Caco-2 (cell line): Measurements from ENCODE around the gene CELF5. TPM values are rescaled to one million over a fixed set of nuclear protein-coding genes. Genes with fewer than 3 reads are reported as not detected.

Experiments
- BruUV-seq: library from RNA; stranded (reverse); fragments of 400-500 nt; replicated peaks from 2 replicates; lab custom pipeline; 2021; lab: Mats Ljungman, UMichigan
- CTCF ChIA-PET: fragments of 300-600 bp; sonication (Branson Sonifier 250); formaldehyde crosslinking; loops from one replicate; lab custom pipeline; 2022; ENCODE audit warnings: antibody characterized with exemption; lab: Charles Lee
- POLR2A ChIA-PET: fragments of 300-600 bp; sonication (Branson Sonifier 250); formaldehyde crosslinking; loops from one replicate; lab custom pipeline; 2022; ENCODE audit warnings: antibody characterized with exemption; lab: Charles Lee
- DNase-seq, 2 experiments: peaks; one replicate each; pipeline versions ENCODE4 v3.0.0 to v3.0.0-alpha.2; 2020 to 2022
- H3K27me3 ChIP-seq: replicated peaks from 2 replicates; pipeline ENCODE4 v1.6.0; 2011; ENCODE audit warnings: low read length; ENCODE audit not compliant: control insufficient read depth, insufficient read depth
- H3K36me3 ChIP-seq: 2 replicates; pipeline ENCODE4 v1.5.1; 2011; ENCODE audit warnings: low read length; ENCODE audit not compliant: control insufficient read depth, insufficient read depth
- H3K4me1 ChIP-seq: fragments of 250-450 bp; sonication (Bioruptor Pico); 2 replicates; pipeline ENCODE4 v1.5.1; 2020; ENCODE audit warnings: mild to moderate bottlenecking
- H3K4me3 ChIP-seq: 2 replicates; pipeline ENCODE4 v1.5.1; 2011; ENCODE audit warnings: low read depth, mild to moderate bottlenecking, control low read depth, low read length
- H3K9me3 ChIP-seq: fragments of 250-450 bp; sonication (Bioruptor Pico); 2 replicates; pipeline ENCODE4 v1.5.1; 2020; ENCODE audit warnings: mild to moderate bottlenecking, moderate library complexity
- H3K27ac Mint-ChIP-seq: one replicate; pipeline ENCODE4 v1.8.0; 2022; ENCODE audit warnings: mixed read lengths; ENCODE audit not compliant: unreplicated experiment
- H3K27me3 Mint-ChIP-seq: one replicate; pipeline ENCODE4 v1.8.0; 2022; ENCODE audit warnings: mixed read lengths; ENCODE audit not compliant: insufficient read depth, unreplicated experiment
- H3K36me3 Mint-ChIP-seq: one replicate; pipeline ENCODE4 v1.8.0; 2022; ENCODE audit warnings: mild to moderate bottlenecking, mixed read lengths; ENCODE audit not compliant: insufficient read depth, unreplicated experiment
- H3K4me1 Mint-ChIP-seq: one replicate; pipeline ENCODE4 v1.8.0; 2022; ENCODE audit warnings: low read depth, mixed read lengths; ENCODE audit not compliant: unreplicated experiment
- H3K4me3 Mint-ChIP-seq: one replicate; pipeline ENCODE4 v1.8.0; 2022; ENCODE audit warnings: mild to moderate bottlenecking, moderate library complexity, mixed read lengths; ENCODE audit not compliant: unreplicated experiment
- H3K9me3 Mint-ChIP-seq: one replicate; pipeline ENCODE4 v1.8.0; 2022; ENCODE audit warnings: mixed read lengths; ENCODE audit not compliant: unreplicated experiment
- CTCF ChIP-seq, 2 experiments: fragments of 200-600 bp in 1 of 2; IDR thresholded peaks; 1 replicate in 1 of 2; 2 replicates in 1 of 2; pipeline versions ENCODE4 v1.5.1 to v1.8.0; 2011 to 2022; ENCODE audit warnings: antibody characterized with exemption in 1 of 2, control low read depth in 1 of 2, inconsistent platforms in 1 of 2, low read depth in 1 of 2, low read length in 1 of 2, mild to moderate bottlenecking in 1 of 2, moderate library complexity in 1 of 2; ENCODE audit not compliant: insufficient read depth in 1 of 2, severe bottlenecking in 1 of 2, unreplicated experiment in 1 of 2
- intact Hi-C: fragments of 100-400 bp; cut with micrococcal nuclease; formaldehyde crosslinking; loops from one replicate; pipeline ENCODE4 v1.10.0; 2022; ENCODE audit not compliant: unreplicated experiment
- total RNA-seq: library from RNA; stranded (reverse); gene quantifications from 2 replicates; pipeline ENCODE4 v1.2.3, GENCODE V29; 2022

CELF5 gene
- total RNA-seq, 1 experiment from 2014 or later, result 0.07 TPM

- TF ChIP-seq CTCF (IDR thresholded peaks at IDR 0.05; ENCODE audit: insufficient read depth in 1 of 2, low read depth in 1 of 2, low read length in 1 of 2, severe bottlenecking in 1 of 2, unreplicated experiment in 1 of 2), result no peak
- no TSS peak for BruUV-seq
- Mint-ChIP-seq H3K36me3 (no peaks in the 10 kb centered on the region), H3K27me3 (peaks cover 4% of the 10 kb centered on the region), H3K27ac (no peak overlapping the region), H3K4me1 (no peaks in the 10 kb centered on the region), H3K9me3 (peaks cover 3% of the 10 kb centered on the region), H3K4me3 (no peak overlapping the region)
- DNase-seq, result no peak
- Histone ChIP-seq H3K4me3 (no peak overlapping the region), H3K36me3 (no peaks in the 10 kb centered on the region), H3K9me3 (no peaks in the 10 kb centered on the region), H3K27me3 (no peaks in the 10 kb centered on the region), H3K4me1 (no peaks in the 10 kb centered on the region)
- POLR2A ChIA-PET, result no interaction called here
- intact Hi-C loops, result no loop called here
- CTCF ChIA-PET, result no interaction called here
Observed at GRCh38 chr19:3294080-3294850, 69.8 kb downstream of the CELF5 start.

- TF ChIP-seq CTCF (IDR thresholded peaks at IDR 0.05; ENCODE audit: insufficient read depth in 1 of 2, low read depth in 1 of 2, low read length in 1 of 2, severe bottlenecking in 1 of 2, unreplicated experiment in 1 of 2), result no peak
- Histone ChIP-seq H3K9me3 (no peaks in the 10 kb centered on the region), H3K4me1 (no peaks in the 10 kb centered on the region), H3K4me3 (no peak overlapping the region), H3K36me3 (no peaks in the 10 kb centered on the region), H3K27me3 (no peaks in the 10 kb centered on the region)
- Mint-ChIP-seq H3K36me3 (no peaks in the 10 kb centered on the region), H3K4me3 (no peak overlapping the region), H3K9me3 (peaks cover 9% of the 10 kb centered on the region), H3K27me3 (peaks cover 4% of the 10 kb centered on the region), H3K4me1 (no peaks in the 10 kb centered on the region), H3K27ac (no peak overlapping the region)
- DNase-seq, result no peak
- BruUV-seq, result no TSS peak
- CTCF ChIA-PET, result no interaction called here
- POLR2A ChIA-PET, result interaction anchor here (0.7 kb wide), 2 partner anchors 77 to 217 kb away, joined by 7 to 13 read pairs; no protein-coding TSS in a partner anchor
- intact Hi-C loops, result no loop called here
Observed at GRCh38 chr19:3295581-3295980, 71.1 kb downstream of the CELF5 start.

GRCh38 chr19:3296034-3296433 lies 71.6 kb downstream of the CELF5 start:
- intact Hi-C loops, result no loop called here
- H3K36me3 Mint-ChIP-seq, result no peaks in the 10 kb centered on the region
- TF ChIP-seq CTCF (IDR thresholded peaks at IDR 0.05; ENCODE audit: insufficient read depth in 1 of 2, low read depth in 1 of 2, low read length in 1 of 2, severe bottlenecking in 1 of 2, unreplicated experiment in 1 of 2), result no peak
- Histone ChIP-seq H3K27me3 (no peaks in the 10 kb centered on the region), H3K4me1 (no peaks in the 10 kb centered on the region), H3K36me3 (no peaks in the 10 kb centered on the region), H3K4me3 (no peak overlapping the region), H3K9me3 (no peaks in the 10 kb centered on the region)
- no peaks in the 10 kb centered on the region for H3K4me1 Mint-ChIP-seq
- peaks cover 9% of the 10 kb centered on the region for H3K9me3 Mint-ChIP-seq
- DNase-seq, result no peak
- no TSS peak for BruUV-seq
- no peak overlapping the region for H3K4me3 Mint-ChIP-seq
- ChIA-PET POLR2A (interaction anchor here (0.7 kb wide), 2 partner anchors 76 to 217 kb away, joined by 7 to 13 read pairs; no protein-coding TSS in a partner anchor), CTCF (no interaction called here)
- peaks cover 4% of the 10 kb centered on the region for H3K27me3 Mint-ChIP-seq
- no peak overlapping the region for H3K27ac Mint-ChIP-seq
